K562 (cell line): ENCODE measurements around the gene EMC6. TPM values are rescaled to one million over a fixed set of nuclear protein-coding genes. Genes with fewer than 3 reads are reported as not detected.
A peak's percentile ranks its signal among the peaks of the same experiment; 100 is the strongest.

Experiments
- ATAC-seq: fragments of 200-7000 bp; cut with Tn5 transposase; 3 replicates; pipeline ENCODE4 v1.9.1; 2020; ENCODE audit warnings: moderate library complexity
- BruUV-seq: library from RNA; stranded (reverse); fragments of 400-500 nt; replicated peaks from 2 replicates; lab custom pipeline; 2021; lab: Mats Ljungman, UMichigan
- CTCF ChIA-PET: fragments of 300-600 bp; formaldehyde crosslinking; extraction: SDS; loops from one replicate; lab custom pipeline; 2021; ENCODE audit warnings: low intra/inter-chr PET ratio; lab: Yijun Ruan, JAX
- POLR2A ChIA-PET: fragments of 300-600, 350-650 bp; sonication (Branson Sonifier 250); formaldehyde crosslinking; extraction: SDS; loops from one replicate; lab custom pipeline; 2021; ENCODE audit warnings: antibody characterized with exemption, inconsistent platforms; lab: Yijun Ruan, JAX
- DNase-seq, 4 experiments: peaks; one replicate each; pipeline versions ENCODE4 v3.0.0 to v3.0.0-alpha.2; 2011 to 2018; ENCODE audit warnings: low spot score in 3 of 4, mixed read lengths in 3 of 4; ENCODE audit errors: extremely low read depth in 1 of 4
- FAIRE-seq: peaks from 2 replicates; lab custom pipeline; 2011; peaks lifted over from hg19 to GRCh38; lab: Jason Lieb, UNC
- H2AFZ ChIP-seq: 2 replicates; pipeline ENCODE4 v1.6.0; 2011; ENCODE audit warnings: low read depth, low read length, control low read depth, inconsistent platforms
- H3K27ac ChIP-seq: fragments of 200-600 bp; 3 replicates; pipeline ENCODE4 v1.8.0; 2011; ENCODE audit warnings: low read depth, mild to moderate bottlenecking, control low read depth, inconsistent platforms, low read length, moderate library complexity, mixed read lengths; ENCODE audit errors: extremely low read depth
- H3K27me3 ChIP-seq, 2 experiments: fragments of 300-600 bp in 1 of 2; 2 replicates in 1 of 2; 3 replicates in 1 of 2; pipeline versions ENCODE4 v1.6.0 to v1.8.0; 2011; ENCODE audit warnings: inconsistent platforms in 2 of 2, low read length in 2 of 2, mild to moderate bottlenecking in 1 of 2, mixed read lengths in 1 of 2, moderate library complexity in 1 of 2; ENCODE audit not compliant: control insufficient read depth in 2 of 2, insufficient read depth in 2 of 2
- H3K36me3 ChIP-seq: fragments of 300-600 bp; 3 replicates; pipeline ENCODE4 v1.8.0; 2011; ENCODE audit warnings: mild to moderate bottlenecking, low read length, inconsistent platforms; ENCODE audit not compliant: control insufficient read depth, insufficient read depth
- H3K4me1 ChIP-seq, 2 experiments: fragments of 200-600 bp in 1 of 2; replicated peaks in 1 of 2; 2 replicates in 1 of 2; 3 replicates in 1 of 2; pipeline versions ENCODE4 v1.5.1 to v1.8.0; 2011; ENCODE audit warnings: inconsistent platforms in 2 of 2, low read length in 2 of 2, mild to moderate bottlenecking in 1 of 2, mixed read lengths in 1 of 2, moderate library complexity in 1 of 2; ENCODE audit not compliant: control insufficient read depth in 2 of 2, insufficient read depth in 2 of 2
- H3K4me2 ChIP-seq: 2 replicates; pipeline ENCODE4 v1.6.1; 2011; ENCODE audit warnings: low read length, control low read depth, inconsistent platforms, mixed read lengths; ENCODE audit not compliant: insufficient read depth
- H3K4me3 ChIP-seq: fragments of 200-600 bp; sonication (generic), shearing (Covaris generic); 2 replicates; pipeline ENCODE4 v1.5.1; 2016; ENCODE audit warnings: control low read depth, inconsistent platforms
- H3K79me2 ChIP-seq: fragments of 200-600 bp; 3 replicates; pipeline ENCODE4 v1.8.0; 2011; ENCODE audit warnings: low read length, inconsistent platforms; ENCODE audit not compliant: control insufficient read depth, insufficient read depth
- H3K9ac ChIP-seq, 2 experiments: 2 replicates each; pipeline versions ENCODE4 v1.6.0 to v1.6.1; 2011; ENCODE audit warnings: low read depth in 2 of 2, low read length in 2 of 2, control low read depth in 1 of 2, inconsistent platforms in 1 of 2, mild to moderate bottlenecking in 1 of 2, mixed read lengths in 1 of 2; ENCODE audit not compliant: insufficient read depth in 1 of 2
- H3K9me1 ChIP-seq: one replicate; pipeline ENCODE4 v1.6.0; 2011; ENCODE audit warnings: inconsistent platforms, mild to moderate bottlenecking, low read length, moderate library complexity; ENCODE audit not compliant: control insufficient read depth, insufficient read depth
- H3K9me3 ChIP-seq: replicated peaks from 2 replicates; pipeline ENCODE4 v1.5.1; 2011; ENCODE audit warnings: low read depth, low read length, inconsistent platforms; ENCODE audit not compliant: control insufficient read depth, insufficient read depth
- H4K20me1 ChIP-seq: replicated peaks from 2 replicates; pipeline ENCODE4 v1.6.1; 2011; ENCODE audit warnings: low read length, inconsistent platforms, mixed read lengths; ENCODE audit not compliant: control insufficient read depth, insufficient read depth
- ATF7 ChIP-seq: fragments of 450-650 bp; IDR thresholded peaks from 2 replicates; pipeline ENCODE4 v1.7.1; 2014; ENCODE audit warnings: mild to moderate bottlenecking, moderate library complexity
- CBFA2T3 ChIP-seq: fragments of 450-650 bp; IDR thresholded peaks from 2 replicates; pipeline ENCODE4 v1.6.1; 2017
- CEBPG ChIP-seq, 3 experiments: fragments of 200-800 bp in 1 of 3; sonication (Bioruptor generic) in 1 of 3; sonication (generic) in 1 of 3; formaldehyde crosslinking in 1 of 3; IDR thresholded peaks in 2 of 3; conservative IDR thresholded peaks in 1 of 3; 2 replicates each; pipeline versions ENCODE4 v1.6.1 to v1.8.0; 2016 to 2022; ENCODE audit warnings: missing compliant biosample characterization in 2 of 3, missing genetic modification characterization in 2 of 3, mild to moderate bottlenecking in 1 of 3, missing genetic modification reagents in 1 of 3
- EP300 ChIP-seq: IDR thresholded peaks from 2 replicates; pipeline ENCODE4 v1.6.1; 2012; ENCODE audit warnings: low read length, improper control_type of control experiment
- HDAC1 ChIP-seq, 2 experiments: fragments of 450-650 bp; IDR thresholded peaks; 2 replicates each; pipeline ENCODE4 v1.6.1; 2016 to 2017; ENCODE audit warnings: inconsistent platforms in 1 of 2, mild to moderate bottlenecking in 1 of 2, moderate library complexity in 1 of 2
- NR3C1 ChIP-seq: sonication (generic); formaldehyde crosslinking; IDR thresholded peaks from 2 replicates; pipeline ENCODE4 v1.8.1; 2022; ENCODE audit warnings: missing genetic modification reagents
- RFX5 ChIP-seq: IDR thresholded peaks from 2 replicates; pipeline ENCODE4 v1.6.1; 2011; ENCODE audit warnings: low read depth, mild to moderate bottlenecking, improper control_type of control experiment, low read length
- RHOXF2B ChIP-seq: fragments of 250-450 bp; sonication (Bioruptor Pico); conservative IDR thresholded peaks from 2 replicates; pipeline ENCODE4 v1.5.1; 2021
- TAL1 ChIP-seq: fragments of 450-650 bp; IDR thresholded peaks from 2 replicates; pipeline ENCODE4 v1.6.1; 2016; ENCODE audit warnings: mild to moderate bottlenecking
- TCF3 ChIP-seq: sonication (generic); formaldehyde crosslinking; IDR thresholded peaks from 2 replicates; pipeline ENCODE4 v1.4.0; 2020; ENCODE audit warnings: mild to moderate bottlenecking, missing genetic modification reagents
- TFAM ChIP-seq: fragments of 250-450 bp; sonication (Bioruptor Pico); conservative IDR thresholded peaks from 2 replicates; pipeline ENCODE4 v1.5.0; 2021; ENCODE audit warnings: mild to moderate bottlenecking, moderate library complexity
- ZFP36 ChIP-seq: fragments of 150-350 bp; IDR thresholded peaks from 2 replicates; pipeline ENCODE4 v1.6.1; 2018; ENCODE audit warnings: low read length, low read depth; ENCODE audit not compliant: partially characterized antibody
- ZNF134 ChIP-seq: fragments of 250-450 bp; sonication (Bioruptor Pico); conservative IDR thresholded peaks from 2 replicates; pipeline ENCODE4 v1.4.0; 2020
- ZNF778 ChIP-seq: fragments of 450-650 bp; formaldehyde crosslinking; IDR thresholded peaks from 2 replicates; pipeline ENCODE4 v1.4.0; 2020; ENCODE audit warnings: mild to moderate bottlenecking, moderate library complexity
- WGBS: fragments of 100-300 bp; shearing (Covaris generic); methylation state at CpG from one replicate; pipeline ENCODE4 v1.1.6; 2016; ENCODE audit warnings: low coverage, mixed read lengths; ENCODE audit not compliant: insufficient coverage; ENCODE audit errors: missing lambda C conversion rate; 5-methylcytosine and 5-hydroxymethylcytosine counted together
- in situ Hi-C: fragments of 300-500 bp; cut with MboI; formaldehyde crosslinking; loops from 4 replicates; pipeline ENCODE4 v1.15.0; 2018; ENCODE audit warnings: inconsistent platforms, mixed read lengths
- intact Hi-C: fragments of 100-400 bp; cut with micrococcal nuclease; formaldehyde crosslinking; loops from 2 replicates; pipeline ENCODE4 v1.14.2; 2022
- polyA plus RNA-seq, 8 experiments: library from polyadenylated mRNA; depleted of rRNA in 4 of 8; stranded (reverse) in 5 of 8; unstranded in 3 of 8; fragments of >200 nt; fragmentation: Nextera tagmentation in 2 of 8; fragmentation: Illumina TruSeq in 1 of 8; extraction: Ambion mirVana in 2 of 8; extraction: Trizol in 1 of 8; gene quantifications; 2 replicates each; pipeline versions ENCODE4 v1.2.1 to v1.2.3, GENCODE V29; 2011 to 2014; ENCODE audit warnings: inconsistent platforms in 1 of 8, missing spikeins in 1 of 8
- total RNA-seq, 7 experiments: library from RNA; depleted of rRNA in 6 of 7; stranded (reverse); fragments of >200 nt in 6 of 7; fragmentation: Illumina TruSeq in 2 of 7; extraction: Trizol in 2 of 7; gene quantifications; 2 replicates each; pipeline versions ENCODE4 v1.2.1 to v1.2.3, GENCODE V29; 2011 to 2021; ENCODE audit warnings: low replicate concordance in 1 of 7
- TF ChIP-seq, protein P1 (sequence below): fragments of 450-650 bp; IDR thresholded peaks from 2 replicates; pipeline ENCODE4 v1.6.1; 2016; ENCODE audit warnings: low read depth, mild to moderate bottlenecking, moderate library complexity
- TF ChIP-seq, protein P2 (sequence below): fragments of 250-450 bp; sonication (Bioruptor Pico); IDR thresholded peaks from 2 replicates; pipeline ENCODE4 v1.4.0; 2020; ENCODE audit warnings: mild to moderate bottlenecking, moderate library complexity
- TF ChIP-seq, protein P3 (sequence below): fragments of 450-650 bp; IDR thresholded peaks from 2 replicates; pipeline ENCODE4 v1.6.1; 2018; ENCODE audit not compliant: partially characterized antibody

Gene EMC6
- total and polyA plus RNA-seq, 9 of the 15 experiments (the other 6 are each of a cell fraction or from before 2014, with no cell fraction given): 2.9 to 136 (median 24.9) TPM

DNA sequence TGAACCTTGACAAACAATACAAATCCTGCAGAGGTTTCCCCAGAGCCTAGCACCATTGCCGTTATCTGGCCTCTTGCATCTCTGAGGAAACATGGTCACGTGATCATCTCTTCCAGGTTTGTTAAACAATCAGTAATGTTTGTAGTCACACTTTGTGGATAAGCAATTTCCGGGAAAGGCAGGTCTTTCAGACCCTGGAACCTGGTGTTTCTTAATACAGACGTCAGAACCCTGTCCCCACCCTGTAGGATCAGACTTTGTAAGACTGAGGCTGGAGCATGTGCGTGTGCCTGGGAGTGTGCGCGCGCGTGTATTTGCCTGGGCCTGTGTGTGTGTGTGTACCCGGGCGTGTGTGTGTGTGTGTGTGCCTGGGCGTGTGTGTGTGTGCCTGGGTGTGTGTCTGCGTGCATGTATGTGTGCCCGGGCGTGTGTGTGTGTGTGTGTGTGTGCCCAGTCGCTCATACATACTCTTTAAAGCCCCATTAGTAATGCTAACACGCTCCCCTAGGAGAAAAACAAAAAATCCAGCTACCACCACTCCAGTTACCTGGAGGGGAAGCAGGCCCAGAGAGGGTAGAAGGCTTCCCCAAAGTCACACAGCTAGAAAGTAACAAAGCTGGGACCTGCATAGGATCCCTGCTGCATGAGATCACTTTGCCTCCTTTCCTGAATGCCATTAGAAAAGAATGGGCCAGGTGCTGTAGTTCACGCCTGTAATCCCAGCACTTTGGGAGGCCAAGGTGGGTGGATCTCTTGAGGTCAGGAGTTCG lies 26.7 kb upstream of the EMC6 start:
- Histone ChIP-seq H3K9ac (no peak overlapping the region), H3K79me2 (peaks cover 3% of the 10 kb centered on the region; the same call in 2 of the 3 replicates), H3K4me3 (no peak overlapping the region), H3K27ac (no peak overlapping the region), H3K4me2 (no peak overlapping the region), H3K36me3 (peaks cover 3% of the 10 kb centered on the region; the same call in 1 of the 3 replicates), H3K4me1 (peaks cover 17 to 21% of the 10 kb centered on the region in 2 experiments), H3K27me3 (no peaks in the 10 kb centered on the region), H3K9me3 (no peaks in the 10 kb centered on the region), H4K20me1 (no peaks in the 10 kb centered on the region), H3K9me1 (no peaks in the 10 kb centered on the region), H2AFZ (no peak overlapping the region)
- ATAC-seq (no peak), DNase-seq (peak in 2 of 4 experiments; percentile 17 to 34), FAIRE-seq (no peak)
- WGBS: 41% methylated on average over 7 of the region's 19 CpGs
- no TSS peak for BruUV-seq
- intact Hi-C loops: no loop called here
- ChIA-PET POLR2A (interaction anchor here (0.6 kb wide), 1 partner anchor 17 kb away, joined by 3 read pairs; no protein-coding TSS in a partner anchor), CTCF (no interaction called here)
- in situ Hi-C loops: no loop called here
- no peak for TF ChIP-seq CEBPG (CRISPR knock-in tag; IDR thresholded peaks at IDR 0.05)
- TF ChIP-seq CEBPG (tag; conservative IDR thresholded peaks at IDR 0.05 in 1 of 2, IDR thresholded peaks at IDR 0.05 in 1 of 2): peak in 1 of 2 experiments; percentile 28; a peak in 1 of 4 replicates
- TF ChIP-seq TAL1: peak; percentile 39
- TF ChIP-seq ZNF134 (CRISPR knock-in tag): no peak
- TF ChIP-seq, protein P1, sequence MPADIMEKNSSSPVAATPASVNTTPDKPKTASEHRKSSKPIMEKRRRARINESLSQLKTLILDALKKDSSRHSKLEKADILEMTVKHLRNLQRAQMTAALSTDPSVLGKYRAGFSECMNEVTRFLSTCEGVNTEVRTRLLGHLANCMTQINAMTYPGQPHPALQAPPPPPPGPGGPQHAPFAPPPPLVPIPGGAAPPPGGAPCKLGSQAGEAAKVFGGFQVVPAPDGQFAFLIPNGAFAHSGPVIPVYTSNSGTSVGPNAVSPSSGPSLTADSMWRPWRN: peak; percentile 82
- TF ChIP-seq TFAM: no peak
- no peak for TF ChIP-seq RHOXF2B (CRISPR knock-in tag)
- peak; percentile 44; the same call in 1 of the 2 replicates for TF ChIP-seq ATF7
- TF ChIP-seq, protein P2, sequence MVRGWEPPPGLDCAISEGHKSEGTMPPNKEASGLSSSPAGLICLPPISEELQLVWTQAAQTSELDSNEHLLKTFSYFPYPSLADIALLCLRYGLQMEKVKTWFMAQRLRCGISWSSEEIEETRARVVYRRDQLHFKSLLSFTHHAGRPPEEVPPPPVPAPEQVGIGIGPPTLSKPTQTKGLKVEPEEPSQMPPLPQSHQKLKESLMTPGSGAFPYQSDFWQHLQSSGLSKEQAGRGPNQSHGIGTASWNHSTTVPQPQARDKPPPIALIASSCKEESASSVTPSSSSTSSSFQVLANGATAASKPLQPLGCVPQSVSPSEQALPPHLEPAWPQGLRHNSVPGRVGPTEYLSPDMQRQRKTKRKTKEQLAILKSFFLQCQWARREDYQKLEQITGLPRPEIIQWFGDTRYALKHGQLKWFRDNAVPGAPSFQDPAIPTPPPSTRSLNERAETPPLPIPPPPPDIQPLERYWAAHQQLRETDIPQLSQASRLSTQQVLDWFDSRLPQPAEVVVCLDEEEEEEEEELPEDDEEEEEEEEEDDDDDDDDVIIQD (CRISPR knock-in tag): no peak
- TF ChIP-seq RFX5: no peak
- TF ChIP-seq EP300: peak; percentile 39
- TF ChIP-seq CBFA2T3: peak; percentile 57; the same call in 1 of the 2 replicates
- no peak for TF ChIP-seq NR3C1 (CRISPR knock-in tag)
- TF ChIP-seq ZNF778 (CRISPR knock-in tag): no peak
- peak in 1 of 2 experiments; percentile 63; a peak in 1 of 4 replicates for TF ChIP-seq HDAC1 (IDR thresholded peaks at IDR 0.05)
- TF ChIP-seq, protein P3, sequence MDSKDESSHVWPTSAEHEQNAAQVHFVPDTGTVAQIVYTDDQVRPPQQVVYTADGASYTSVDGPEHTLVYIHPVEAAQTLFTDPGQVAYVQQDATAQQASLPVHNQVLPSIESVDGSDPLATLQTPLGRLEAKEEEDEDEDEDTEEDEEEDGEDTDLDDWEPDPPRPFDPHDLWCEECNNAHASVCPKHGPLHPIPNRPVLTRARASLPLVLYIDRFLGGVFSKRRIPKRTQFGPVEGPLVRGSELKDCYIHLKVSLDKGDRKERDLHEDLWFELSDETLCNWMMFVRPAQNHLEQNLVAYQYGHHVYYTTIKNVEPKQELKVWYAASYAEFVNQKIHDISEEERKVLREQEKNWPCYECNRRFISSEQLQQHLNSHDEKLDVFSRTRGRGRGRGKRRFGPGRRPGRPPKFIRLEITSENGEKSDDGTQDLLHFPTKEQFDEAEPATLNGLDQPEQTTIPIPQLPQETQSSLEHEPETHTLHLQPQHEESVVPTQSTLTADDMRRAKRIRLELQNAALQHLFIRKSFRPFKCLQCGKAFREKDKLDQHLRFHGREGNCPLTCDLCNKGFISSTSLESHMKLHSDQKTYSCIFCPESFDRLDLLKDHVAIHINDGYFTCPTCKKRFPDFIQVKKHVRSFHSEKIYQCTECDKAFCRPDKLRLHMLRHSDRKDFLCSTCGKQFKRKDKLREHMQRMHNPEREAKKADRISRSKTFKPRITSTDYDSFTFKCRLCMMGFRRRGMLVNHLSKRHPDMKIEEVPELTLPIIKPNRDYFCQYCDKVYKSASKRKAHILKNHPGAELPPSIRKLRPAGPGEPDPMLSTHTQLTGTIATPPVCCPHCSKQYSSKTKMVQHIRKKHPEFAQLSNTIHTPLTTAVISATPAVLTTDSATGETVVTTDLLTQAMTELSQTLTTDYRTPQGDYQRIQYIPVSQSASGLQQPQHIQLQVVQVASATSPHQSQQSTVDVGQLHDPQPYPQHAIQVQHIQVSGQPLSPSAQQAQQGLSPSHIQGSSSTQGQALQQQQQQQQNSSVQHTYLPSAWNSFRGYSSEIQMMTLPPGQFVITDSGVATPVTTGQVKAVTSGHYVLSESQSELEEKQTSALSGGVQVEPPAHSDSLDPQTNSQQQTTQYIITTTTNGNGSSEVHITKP: no peak
- TF ChIP-seq TCF3 (CRISPR knock-in tag): peak; percentile 41
- TF ChIP-seq ZFP36: peak; percentile 41
